IPS DF 4.7 (cell line): Measurements from ENCODE around the gene TTC28.
"Not testable (repeated sequence)": the region's sequence is repeated elsewhere in the genome, so short reads cannot be mapped to it uniquely, and the experiment has no call there.

Experiments used
- DNase-seq: peaks from one replicate; pipeline ENCODE4 v3.0.0-alpha.2; 2013; ENCODE audit warnings: low spot score; ENCODE audit errors: extremely low read depth

Gene TTC28

DNA sequence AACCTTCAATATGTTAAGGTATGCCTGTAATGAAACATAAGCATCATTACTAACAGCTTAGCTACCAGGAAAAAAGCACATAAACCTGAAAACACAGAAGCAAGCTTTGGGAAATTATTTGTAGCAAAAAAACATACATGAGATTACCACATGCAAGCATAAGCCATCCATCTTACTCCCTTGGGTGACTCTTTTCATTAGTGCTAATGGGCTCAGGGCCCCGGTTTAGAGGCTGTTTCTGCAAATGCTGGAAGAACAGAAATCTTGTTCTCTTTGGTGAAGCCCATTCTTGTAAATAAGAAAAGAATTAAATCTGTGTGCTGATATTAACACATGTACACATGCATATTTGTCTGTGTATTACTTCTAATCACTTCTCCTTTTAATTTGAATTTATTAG, 314.3 kb downstream of the TTC28 start:
- no peak for DNase-seq

DNA sequence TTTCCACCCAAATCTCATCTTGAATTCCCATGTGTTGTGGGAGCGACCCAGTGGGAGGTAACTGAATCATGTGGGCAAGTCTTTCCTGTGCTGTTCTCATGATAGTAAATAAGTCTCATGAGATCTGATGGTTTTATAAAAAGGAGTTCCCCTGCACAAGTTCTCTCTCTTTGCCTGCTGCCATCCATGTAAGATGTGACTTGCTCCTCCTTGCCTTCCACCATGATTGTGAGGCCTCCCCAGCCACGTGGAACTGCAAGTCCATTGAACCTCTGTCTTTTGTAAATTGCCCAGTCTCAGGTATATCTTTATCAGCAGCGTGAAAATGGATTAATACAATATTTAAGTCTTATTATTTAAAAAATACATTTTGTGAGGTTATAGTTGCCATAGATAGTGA, 315.5 kb downstream of the TTC28 start:
- not testable (repeated sequence) for DNase-seq

DNA sequence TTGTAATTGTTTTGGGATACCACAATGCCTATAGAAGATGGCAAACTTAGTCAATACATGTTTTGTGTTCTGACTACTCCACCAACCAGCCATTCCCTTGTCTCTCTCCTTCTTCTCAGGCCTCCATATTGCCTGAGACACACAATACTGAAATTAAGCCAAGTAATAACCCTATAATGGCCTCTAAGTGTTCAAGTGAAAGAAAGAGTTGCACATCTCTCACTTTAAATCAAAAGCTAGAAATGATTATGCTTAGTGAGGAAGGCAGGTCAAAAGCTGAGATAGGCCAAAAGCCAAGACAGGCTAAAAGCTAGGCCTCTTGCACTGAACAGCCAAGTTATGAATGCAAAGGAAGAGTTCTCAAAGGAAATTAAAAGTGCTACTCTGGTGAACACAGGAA, 318.7 kb downstream of the TTC28 start:
- no peak for DNase-seq

DNA sequence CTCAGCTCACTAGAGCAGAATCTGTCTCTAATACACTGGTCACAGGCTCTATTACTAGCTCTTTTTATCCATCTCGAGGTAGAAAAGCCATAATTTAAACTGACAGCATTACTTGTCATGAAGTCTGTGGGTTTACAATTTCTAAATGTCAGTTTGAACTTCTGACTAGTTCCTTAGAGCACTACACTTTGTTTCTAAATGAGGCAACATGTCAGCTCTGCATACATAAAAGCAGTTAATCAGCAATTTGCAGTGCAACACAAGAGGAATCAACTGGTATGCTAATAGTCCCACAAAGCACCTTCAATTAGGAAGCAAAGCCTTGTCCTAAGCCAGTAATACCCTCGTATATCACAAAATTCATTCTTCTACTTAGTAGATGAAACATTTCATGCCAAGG, 321.3 kb downstream of the TTC28 start:
- no peak for DNase-seq

DNA sequence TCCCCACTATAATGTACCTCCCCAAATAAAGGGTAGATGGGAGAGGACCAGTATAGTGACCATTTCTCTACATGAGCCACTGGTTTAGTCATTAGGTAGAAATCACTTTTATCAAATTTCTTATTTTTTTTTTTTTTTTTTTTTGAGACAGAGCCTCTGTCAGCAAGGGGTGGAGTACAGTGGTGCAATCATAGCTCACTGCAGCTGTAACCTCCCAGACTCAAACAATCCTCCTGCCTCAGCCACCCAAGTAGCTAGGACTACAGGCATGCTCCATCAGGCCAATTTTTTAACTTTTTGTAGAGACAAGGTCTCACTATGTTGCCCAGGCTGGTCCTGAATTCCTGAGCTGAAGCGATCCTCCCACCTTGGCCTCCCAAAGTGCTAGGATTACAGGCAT, 322.4 kb downstream of the TTC28 start:
- DNase-seq: no peak

DNA sequence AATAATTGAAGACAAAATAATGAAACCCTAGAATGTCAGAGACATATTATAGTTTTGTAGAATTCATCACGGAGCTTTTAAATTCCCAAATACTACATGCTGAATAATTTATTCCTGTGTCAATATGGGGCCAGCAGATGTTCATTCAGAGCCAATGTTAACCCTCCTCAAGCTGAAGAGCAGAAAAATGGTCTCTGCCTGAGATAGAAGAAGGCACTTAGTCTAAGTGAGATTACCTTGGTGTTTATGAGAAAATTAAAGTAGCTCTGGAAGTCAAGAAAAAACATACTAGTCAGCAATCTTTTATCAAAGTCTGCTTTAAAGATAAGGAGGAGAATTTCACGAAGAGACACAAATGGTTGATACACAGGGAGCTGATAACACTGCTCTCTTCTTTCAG, 328.2 kb downstream of the TTC28 start:
- DNase-seq: no peak

DNA sequence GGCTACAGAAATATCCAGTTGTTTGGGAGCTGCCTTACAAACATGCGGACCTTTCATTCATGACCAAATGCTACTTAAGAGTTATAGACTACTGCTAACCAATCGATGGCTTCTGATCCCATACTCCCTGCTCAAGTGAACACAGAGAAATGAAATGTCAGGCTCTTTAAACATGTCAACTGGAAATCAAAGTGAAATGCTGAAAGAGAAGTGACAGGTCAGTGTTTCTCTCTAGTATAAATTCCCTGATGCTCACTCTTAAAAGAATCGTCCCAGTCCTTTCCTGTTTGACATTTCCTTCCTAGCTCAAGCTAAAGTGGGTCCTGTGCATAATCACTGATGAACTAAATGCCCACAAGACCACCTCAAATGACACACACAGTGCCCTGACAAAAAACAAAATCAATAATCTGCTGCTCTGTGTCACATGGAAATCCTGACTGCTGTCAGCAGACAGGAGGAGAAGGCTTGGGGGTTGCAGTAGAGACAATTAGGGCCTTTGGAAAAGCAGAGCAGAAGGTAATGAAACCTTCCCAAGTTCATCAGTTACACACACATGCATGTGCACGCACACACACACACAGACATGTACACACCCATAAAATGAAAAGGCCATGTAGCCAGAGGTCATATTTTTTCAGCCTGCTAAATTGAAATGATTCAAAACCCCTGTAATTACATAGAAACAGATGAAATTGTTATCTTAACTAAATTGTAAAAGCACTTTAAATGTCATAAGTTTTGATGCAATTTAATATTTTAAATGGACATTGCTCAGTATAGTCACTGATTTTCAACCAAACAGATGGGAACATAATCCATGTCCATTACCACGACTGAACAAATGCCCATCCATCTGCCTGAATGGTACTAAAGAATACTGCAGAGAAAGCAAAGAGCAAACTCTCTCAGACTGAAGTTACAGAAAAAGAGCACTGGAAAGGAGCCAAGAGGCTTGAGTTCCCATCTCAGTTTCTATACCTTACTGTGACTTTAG, 330.7 kb downstream of the TTC28 start:
- no peak for DNase-seq

DNA sequence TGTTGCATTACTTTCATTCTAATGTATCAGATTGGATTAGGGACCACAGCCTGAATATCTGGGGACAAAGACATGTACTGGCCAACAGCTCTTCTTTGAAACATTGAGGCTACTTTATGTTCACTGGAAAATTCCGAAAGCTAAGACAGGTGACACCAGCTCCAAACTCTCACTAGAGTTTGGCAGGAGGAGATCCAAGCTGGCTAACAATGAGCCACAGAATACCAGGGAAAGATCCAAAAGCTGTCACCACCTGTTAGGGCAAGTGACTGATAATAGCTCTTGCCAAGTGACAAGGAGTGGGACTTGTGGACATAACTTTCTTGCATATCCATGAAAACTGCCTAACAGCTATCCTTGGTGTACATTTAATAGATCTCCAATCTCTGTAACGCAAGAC, 333.3 kb downstream of the TTC28 start:
- DNase-seq: no peak

DNA sequence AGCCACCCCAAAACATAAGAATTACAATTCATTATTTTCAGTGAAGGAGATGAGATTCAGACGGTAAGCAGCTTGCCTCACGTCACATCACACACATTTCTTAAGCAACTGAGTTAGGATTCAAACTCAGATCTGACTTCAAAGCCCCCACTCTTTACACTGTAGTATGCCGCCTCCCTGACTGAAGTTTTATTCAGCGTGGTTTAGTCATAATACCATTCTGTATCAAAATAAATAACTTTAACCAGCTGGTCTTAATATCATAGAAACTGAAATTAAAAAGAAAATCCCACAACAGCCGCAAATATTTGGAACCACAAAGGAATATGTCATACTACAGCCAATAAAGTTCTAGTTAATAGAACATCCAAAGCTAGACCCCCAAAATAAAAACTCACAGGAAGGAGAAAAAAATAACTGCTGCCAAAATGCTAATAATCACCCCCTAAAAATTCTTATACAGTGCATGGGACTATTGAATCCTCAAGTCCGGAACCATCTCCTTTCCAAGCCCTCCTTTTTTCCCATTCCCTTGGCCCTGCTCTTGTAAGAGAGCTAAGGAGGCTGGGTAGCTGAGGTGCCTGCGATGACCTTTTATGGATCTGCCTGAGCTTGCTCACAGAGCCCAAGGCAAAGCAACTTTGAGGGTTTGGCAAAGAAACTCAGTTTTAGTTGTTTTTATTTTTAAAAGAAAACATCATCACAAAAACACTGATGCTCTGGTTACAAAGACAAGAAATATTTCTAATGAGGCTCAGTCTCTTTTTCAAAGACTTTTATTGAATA, 334.5 kb downstream of the TTC28 start:
- no peak for DNase-seq

DNA sequence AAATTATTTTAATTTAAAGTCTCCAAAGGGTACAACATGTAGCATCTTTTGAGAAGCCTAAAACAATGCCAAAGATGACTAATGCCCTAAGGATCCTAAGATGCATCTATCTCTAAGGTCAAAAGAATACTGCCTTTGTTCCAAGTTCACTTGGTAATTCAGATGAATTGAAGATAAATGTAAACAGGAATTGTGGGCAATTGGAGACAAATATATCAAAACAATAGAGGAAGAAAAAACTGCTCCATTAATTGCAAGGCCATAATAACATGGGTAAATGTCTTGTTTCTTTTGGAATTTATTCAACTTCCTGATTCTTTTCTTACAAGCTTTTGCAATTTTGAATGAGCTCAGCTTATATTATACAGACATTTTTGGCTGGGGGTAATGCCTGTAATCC, 338.6 kb downstream of the TTC28 start:
- no peak for DNase-seq

DNA sequence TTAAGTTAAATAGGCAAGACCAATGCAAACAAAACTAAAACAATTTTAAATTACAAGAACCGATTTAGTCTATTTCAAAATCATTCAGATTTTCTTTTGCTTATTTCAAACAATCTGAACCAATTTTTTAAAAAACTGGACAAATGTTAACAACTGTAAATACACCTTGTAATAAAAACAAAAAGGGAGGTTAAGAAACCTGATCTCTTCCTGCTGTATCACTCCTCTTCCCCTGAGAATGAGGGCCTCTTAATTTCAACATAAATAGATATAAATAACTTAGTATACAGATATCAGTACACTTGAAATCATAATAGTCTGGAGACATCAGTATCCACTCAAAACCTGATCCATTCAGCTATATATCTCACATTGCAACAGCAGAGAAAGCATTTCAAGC, 346.6 kb downstream of the TTC28 start:
- DNase-seq: no peak

DNA sequence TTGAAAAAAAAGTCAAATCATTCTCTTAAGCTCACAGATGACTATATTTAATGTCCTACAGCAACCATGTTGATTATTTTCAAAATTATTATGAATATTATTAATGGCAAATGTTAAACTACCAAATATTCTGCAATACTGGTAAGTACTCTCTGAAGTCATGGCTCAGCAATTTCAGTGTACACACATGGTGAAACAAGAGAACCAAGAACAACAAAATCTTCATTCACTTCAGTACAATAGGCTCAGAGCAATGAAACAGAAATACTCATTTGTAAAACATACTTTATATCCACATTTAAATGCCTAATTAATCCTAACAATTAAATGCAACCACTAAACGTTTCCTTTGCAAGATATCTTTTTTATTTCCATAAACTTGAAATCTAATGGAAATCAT, 347.2 kb downstream of the TTC28 start:
- DNase-seq: no peak

DNA sequence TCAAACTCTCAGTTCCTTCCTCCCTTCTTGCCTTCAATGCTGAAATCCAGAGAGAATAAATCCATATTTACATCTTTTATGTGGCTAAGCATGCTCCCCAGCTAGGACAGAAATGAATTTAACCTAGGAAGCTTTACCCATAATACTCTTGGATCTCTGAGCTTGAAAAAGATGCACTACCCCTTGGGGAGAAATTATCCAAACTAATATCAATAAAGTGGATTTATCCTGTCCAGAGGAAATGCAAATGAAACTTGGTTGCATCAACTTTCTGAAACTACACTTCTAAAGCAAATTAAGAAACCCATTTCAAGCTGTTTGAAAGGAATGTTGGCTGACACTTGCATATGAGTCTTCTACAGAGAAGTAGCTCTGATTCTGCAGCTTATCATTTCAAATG, 347.9 kb downstream of the TTC28 start:
- no peak for DNase-seq

DNA sequence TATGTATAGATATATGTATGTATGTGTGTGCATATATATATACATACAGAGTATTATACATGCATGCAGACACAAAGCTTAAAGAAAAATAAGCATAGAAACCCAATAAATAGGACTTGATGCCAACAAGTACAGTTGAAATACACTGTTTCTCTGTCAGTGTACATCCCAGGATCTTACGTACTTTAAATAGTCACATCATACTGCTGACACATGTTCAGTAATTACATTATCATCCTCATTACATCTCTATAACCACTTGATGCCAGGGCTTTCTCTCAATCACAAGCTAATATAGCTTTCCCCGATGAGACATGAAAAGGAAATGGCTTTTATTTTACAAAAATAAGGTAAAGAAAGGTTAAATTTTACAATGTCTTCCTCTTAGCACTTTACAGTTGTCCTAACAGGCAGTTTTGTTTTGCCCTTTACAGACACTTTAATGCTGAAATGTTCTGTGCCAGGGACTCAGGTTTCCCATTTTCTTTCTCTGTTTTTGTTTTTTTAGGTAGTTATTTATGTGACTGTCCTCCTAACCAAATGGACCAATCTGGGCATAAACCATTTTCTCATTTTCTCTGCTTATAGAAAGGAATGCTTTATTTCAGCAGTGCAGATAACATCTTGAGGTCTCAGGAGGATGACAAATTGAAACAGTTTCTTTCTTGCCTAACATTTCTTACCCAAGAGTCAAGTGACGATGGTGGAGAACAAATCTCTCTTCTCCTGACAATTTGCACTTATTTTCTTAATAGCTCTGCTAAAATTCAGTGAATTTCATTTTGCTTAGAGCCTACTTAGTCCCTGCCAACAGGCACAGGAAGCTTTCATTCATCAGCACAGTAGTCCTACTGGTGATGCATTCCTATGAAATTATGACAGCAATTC, 350.2 kb downstream of the TTC28 start:
- DNase-seq: no peak

DNA sequence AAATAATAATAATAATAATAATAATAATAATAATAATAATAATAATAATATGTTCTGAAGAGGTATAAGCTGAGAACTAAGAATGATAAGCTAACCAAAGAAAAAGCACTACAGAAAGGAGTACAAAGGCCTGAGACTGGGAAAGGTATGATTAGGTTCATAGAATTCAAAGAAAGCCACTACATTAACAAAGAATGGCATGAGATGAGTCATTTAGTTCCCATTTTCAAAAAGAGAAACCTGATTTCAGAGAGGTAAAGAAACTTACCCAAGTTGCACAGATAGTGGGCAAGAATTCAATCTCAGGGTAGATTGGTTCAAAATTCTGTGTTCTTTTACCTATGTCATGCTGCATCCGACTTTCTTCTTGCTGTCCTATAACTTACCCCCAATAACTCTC, 350.9 kb downstream of the TTC28 start:
- no peak for DNase-seq

DNA sequence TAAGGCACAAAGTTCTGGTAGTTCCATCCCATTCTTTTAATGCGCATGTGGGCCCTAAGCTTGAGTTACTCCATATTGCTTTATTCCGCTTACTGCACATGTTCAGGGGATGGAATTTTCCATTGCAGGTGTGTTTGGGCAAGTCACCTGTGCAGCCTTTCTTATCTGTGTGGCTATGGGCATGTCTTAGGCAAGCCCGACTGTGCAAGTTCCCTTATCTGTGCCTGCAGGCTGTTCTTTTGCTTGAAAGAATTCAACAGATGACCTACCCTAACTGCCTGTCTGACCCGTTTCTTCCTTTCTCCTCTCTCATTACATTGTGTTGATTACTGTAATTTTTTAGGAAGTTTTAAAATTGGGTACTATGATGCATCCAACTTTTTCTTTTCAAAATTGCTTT, 363.6 kb downstream of the TTC28 start:
- DNase-seq: no peak

DNA sequence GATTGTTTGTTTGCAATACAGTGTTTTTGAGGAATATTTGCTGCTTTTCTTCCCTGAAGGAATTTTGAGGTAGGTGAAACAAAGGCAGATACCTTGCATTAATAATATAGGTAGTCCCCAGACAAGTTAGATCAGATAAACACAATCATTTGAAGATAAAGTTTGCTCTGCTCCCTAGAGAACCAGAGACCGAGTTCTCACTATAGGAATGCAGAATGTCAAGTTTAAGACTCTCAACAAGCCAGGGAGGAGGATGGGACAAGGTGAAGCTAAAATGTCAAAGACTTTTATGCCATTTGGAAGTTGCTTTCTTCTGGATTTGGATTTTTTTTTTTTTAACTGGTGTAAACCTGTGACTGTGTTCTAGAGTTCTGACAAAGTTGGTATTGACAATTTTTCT, 364.7 kb downstream of the TTC28 start:
- DNase-seq: no peak

DNA sequence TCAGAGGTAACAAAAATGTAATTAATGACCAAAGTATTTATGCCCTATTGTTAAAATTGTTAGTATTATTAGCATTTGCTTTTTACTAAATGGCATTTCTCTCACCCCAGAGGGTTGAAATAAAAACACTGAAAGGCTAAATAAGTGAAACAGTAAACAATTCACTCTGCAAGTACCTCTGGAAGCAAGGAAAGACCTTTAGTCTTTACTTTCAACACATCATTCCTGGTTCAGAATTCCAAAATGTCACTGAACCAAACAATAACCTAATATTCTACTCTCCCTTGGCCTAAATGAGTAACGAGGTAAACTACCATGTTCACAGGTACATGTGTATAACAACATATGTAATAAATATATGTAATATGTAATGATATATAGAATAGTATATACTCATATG, 369.3 kb downstream of the TTC28 start:
- no peak for DNase-seq

DNA sequence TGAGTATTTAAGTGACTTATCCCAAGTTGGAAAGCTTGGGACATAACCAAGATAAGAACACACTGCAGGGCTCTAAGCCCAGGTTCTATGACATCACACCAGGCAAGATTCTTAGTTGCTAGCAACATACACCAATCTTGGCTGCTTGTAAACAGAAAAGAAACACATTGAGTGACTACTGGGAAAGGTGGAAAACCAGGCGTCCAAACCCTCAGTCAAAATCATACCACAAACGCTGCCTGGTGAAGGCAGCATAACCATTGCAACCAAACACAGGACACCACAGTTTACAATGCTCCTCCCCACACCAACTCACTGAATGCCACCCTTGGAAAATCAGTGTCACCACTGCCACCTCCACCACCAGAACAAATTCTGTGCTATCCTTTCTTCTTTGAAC, 379.9 kb downstream of the TTC28 start:
- no peak for DNase-seq

DNA sequence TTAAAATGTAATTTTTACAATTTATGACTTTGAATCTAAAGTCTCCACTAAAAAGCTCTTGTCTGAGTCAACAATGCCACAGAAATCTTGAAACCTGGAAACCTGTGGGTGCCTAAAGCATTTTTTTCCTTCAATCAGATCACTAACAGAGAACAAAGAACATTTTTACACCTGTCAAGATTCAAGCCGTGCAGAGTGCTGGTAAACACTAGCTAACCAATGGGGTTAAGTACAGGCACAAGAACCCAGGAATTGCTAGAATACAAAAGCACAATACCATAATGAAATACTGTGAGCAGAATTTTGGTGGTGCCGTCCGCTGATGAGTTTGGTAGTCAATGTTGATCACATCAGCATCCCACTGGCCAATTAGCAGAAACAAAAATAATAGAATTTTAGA, 380.3 kb downstream of the TTC28 start:
- DNase-seq: no peak

DNA sequence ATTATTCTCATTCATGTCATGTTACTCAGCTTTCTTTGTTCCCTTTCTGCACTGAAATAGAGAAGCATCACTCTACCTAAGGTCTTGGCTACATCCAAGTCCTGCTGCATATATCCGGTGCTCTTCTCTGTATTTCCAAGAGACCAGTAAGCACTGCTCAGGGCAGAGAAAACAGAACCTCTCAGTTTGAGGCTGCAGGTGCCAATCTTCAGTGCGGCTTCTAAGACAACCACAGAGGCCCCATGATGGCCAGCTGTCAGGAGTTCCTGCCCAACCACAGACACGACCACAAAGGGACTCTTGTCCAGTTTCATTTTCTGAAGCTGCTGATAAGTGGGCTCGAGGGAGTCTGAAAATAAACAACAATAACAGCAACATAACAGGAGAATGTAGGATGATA, 382.1 kb downstream of the TTC28 start:
- DNase-seq: no peak

DNA sequence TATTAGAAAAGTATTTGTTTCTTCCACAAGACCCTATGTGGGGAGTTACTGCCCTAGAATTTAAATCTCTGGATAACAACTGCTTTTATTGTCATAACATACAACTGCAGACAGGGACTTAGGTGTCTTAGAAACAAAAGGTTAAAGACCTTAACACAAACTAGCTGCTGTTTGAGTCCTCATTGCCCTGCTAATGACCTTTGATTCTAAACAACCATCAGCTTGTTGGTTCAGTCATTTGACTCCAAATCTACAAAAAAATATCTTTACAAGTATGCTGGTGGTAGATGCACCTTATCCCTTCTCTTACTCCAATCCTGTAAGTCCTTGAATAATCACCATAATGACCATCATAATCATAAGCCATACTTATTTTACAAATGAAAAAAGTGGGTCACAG, 383.2 kb downstream of the TTC28 start:
- DNase-seq: no peak
